NCI-H2081 treated with DMSO at 0.1 percent for 48 hours (cell line): ENCODE measurements around the gene RBM5.

Experiments used
- DNase-seq: peaks from one replicate; lab custom pipeline; 2025; lab: John Stamatoyannopoulos, UW

The RBM5 gene

DNA sequence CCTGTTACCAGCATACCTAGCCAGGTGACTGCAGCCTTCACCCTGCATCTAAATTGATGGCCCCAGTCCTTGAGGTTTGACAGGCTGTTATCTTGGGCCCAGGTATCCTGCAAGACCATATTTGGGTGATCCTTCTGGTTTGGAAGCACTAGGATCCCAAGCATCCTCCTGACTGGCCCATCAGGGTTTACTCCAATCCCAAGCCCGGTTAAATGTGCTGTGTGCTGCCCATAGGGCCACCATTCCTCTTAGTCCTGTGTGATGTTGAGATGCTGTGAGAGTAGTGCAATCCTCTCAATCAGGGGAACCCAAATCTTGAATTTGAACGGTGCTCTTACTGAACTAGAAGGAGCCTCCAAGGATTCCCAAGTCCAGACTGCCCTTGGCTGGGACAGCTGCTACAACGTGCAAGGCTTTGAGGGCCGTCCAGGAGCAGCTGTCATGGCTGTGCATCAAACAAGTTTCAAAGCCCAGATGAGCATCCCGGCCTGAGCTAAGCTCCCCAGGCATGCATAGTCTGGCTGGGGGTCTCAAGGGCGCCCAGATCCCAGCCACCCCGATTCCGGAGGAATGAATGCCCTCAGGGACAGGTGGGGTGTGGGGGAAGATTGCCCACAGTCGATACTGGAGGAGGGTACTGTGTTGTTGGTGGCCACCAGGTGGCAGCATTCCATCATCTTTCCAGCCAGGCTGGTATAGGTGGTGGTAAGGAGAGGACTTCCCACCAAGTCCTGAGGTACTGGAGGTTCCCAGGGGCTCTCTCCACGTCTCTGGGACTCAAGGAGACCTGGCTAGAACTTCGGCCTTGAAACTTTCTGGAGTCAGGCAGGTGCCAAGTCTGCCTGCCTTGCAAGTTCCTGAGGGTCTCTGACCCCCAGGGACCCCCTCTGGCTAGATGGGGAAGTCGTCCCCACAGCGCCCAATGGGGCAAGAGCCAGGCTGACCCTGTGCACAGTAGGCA, 32.6 kb downstream of the RBM5 start:
- DNase-seq = no peak

DNA sequence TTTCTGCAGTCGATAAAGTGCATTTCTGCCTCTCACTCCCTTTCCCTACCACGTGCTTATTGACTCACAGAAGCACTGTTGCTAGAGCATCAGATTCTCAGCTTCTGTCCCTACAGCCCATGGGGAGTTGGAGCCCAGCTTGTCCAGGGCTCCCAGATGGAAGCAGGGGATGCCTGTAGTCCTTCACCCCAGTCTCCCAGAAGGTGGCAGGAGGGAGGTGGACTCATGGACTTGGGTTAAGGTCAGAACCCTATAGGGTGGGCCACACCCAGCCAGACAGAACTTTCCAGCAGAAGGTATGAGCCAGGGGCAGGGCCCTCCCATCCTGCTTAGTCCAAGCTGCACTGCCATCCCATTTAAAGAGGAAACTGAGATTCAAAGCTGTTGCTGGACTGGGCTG, 33.4 kb downstream of the RBM5 start:
- DNase-seq = no peak

DNA sequence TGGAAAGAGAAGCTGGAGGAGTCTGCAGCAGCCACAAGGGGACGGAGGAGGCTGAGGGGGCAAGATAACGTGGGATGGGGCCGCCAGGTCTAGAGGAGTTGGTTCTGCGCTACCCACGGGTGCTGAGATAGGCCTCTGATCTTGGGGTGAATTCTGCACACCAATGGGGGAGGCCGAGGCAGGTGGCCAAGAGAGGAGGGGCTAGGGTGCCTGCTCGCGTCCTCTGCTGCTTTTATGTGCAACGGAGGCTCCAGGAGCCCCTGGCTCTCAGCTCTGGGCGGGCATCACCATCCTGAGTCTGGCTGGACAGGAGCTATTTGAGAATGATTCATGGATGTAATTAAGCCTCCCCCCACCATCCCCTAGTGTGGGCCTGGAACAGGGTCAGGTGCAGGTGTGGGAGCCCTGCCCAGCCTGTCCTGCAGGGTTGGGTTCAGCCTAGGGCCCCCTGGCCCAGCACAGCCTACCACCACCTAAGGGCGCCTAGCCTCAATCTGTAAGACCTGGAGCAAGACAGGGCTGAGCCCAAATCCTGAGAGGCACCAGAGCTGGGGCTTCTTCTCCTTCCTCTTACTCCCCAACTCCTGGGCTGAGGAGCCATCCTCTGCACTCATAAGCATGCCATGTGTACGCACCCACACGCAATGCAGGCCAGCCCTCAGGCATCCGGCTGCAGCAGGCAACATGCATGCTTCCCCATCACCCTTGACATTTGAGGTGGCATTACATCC, 34.1 kb downstream of the RBM5 start:
- no peak for DNase-seq

GRCh38 chr3:50123394-50124051, 34.8 kb downstream of the RBM5 start:
- DNase-seq = no peak

DNA sequence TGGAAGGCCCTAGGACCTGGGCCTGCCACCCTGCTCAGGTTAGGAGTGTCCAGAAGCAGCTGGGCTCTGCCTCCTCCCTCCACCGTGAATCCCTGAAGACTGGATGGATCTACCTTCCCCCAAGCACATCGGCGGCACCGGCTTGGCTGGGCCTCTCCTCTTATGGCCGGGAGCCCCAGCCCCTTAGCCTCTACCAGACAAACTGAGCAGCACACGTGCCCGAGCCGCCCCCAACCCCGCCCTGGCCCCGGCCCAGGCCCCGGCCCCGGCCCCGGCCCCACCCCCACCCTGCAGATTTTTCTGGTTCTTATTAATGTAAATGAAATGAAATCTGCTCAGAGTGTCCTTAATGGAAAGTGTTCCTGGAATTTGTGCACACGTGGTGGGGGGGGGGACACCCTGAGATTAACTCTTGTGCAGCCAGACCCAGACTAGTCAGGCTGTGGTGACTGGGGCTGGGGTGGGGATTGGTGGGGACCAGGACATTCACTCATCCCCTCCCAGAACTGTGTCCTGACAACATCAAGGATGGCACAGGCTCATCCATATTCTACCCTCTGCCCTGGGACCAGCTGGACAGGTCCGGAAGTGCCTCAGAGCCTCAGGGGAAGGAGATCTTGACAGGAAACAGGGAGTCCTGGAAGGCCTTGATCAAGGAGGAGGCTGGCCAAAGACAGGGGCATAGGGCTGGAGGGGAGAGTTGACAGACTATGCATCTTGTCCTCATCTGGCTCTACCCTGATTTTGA, 35.5 kb downstream of the RBM5 start:
- no peak for DNase-seq

DNA sequence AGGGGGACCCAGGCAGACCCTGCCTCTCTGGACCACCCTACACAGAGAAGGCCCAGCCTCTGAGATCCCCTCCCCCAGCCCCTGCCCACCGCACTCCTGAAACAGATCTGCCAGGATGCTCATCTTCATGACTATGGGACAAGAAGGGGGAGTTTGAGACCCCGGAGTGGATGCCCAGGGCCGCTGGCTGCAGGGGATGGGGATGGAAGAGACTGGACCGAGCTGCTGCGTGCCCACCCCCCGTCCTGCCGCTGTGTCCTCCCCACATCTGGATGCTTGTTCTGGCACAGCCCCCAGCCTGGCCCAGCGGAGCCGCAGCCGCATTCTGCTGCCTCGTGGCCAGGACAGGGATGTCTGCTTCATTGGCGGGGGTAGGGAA, 36.1 kb downstream of the RBM5 start:
- DNase-seq = no peak

GRCh38 chr3:50125541-50126286, 37.0 kb downstream of the RBM5 start:
- no peak for DNase-seq

GRCh38 chr3:50126287-50127211, 37.8 kb downstream of the RBM5 start:
- DNase-seq = no peak

GRCh38 chr3:50127251-50127691, 38.6 kb downstream of the RBM5 start:
- no peak for DNase-seq

GRCh38 chr3:50128001-50128400, 39.3 kb downstream of the RBM5 start:
- no peak for DNase-seq

GRCh38 chr3:50130436-50130835, 41.7 kb downstream of the RBM5 start:
- DNase-seq = no peak

GRCh38 chr3:50132421-50133282, 43.9 kb downstream of the RBM5 start:
- DNase-seq = no peak

GRCh38 chr3:50133283-50133615, 44.5 kb downstream of the RBM5 start:
- DNase-seq = no peak

- no peak for DNase-seq
Measured at GRCh38 chr3:50134367-50134766, 45.6 kb downstream of the RBM5 start.

DNA sequence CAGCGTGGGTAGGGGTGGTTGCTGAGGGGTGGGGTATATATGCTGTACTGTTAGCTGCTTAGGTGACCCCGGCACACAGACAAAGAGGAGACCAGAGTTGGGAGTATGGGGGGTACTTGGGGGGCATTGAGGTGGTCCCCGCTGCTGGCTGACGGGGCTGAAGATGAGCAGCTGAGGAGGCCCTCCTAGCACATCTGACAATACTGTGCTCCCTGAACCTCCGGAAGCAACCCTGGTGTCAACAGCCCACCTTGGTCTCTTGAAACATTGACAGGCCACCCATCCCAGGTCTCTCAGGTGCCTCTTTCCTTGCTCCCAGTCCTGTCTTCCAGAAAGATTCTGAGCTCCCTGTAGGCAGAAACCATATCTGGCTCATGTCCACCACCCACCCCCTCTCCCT, 47.2 kb downstream of the RBM5 start:
- DNase-seq = no peak

DNA sequence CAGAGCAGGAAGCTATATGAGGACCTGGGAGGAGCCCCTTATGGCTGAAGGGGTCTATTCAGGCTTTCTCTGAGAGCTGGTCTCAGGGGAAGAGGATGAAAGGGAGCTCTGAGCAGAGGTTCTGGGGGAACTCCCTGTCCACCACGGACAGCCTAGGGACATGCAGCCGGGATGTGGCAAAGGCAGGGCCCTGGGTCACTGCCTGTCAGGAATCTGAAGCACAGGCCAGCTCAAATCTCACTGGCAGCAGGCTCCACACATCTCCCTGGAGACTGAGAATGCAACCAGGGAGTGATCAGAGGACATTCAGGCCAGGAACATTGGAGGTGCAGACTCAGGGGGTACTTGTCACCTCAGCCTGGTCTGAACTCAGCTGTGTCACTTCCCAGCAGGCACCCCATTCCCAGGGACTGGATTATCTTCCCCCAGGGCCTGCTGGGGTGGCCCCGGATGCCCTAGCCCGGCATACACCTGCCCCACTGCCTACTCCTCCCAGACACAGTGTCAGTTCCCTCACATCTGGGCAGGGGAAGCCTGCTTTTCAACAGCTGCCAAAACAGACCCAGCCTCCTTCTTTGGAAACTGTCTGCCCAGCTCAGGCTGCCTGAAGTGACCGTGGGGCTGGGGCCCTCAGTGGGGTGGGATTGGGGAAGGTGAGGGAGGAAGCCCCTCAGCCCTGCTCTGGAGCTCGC, 48.1 kb downstream of the RBM5 start:
- DNase-seq = no peak

DNA sequence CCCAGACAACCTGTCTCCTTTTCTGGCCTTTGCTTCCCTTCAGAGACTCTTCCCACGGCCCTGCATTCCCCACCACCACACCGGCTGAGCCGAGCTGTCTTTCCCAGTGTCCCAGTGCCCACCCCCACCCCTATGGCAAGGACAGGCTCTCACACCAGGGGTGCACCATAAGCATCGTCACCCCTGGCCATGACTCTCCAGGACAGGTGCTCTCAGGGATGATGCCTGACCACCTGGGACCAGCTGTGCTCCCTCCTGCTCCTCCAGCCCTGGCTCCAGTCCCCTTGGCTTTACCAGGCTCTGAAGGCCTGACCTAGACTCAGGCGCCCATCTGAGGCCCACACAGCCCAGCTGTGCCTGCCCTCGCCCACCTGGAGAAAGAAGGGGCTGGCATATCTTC, 48.8 kb downstream of the RBM5 start:
- DNase-seq = no peak
